ENCODE measurements around the gene FLYWCH1.

Gene FLYWCH1

DNA sequence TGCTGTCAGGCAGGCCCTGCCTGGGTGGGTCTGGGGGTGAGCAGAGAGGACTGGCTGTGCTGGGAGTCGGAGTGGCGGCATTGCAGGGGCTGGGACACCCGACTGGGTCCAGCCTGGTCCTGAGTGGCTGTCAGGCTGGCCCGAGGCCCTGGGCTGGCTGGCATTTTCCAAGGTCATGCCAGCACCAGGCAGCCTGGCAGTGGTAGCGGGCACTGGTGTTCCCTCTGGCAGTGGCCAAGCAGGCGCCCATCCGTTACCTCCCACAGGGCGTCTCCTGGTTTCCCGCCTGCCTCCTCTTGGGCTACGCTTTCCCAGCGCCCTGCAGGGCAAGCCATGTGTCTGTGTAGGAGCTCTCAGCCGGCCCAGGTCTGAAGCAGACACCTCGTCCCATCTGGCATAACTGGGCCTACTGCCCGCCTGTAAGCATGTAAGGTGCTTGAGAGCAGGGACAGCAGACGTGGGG is 74.2 kb downstream of the FLYWCH1 start:
- no peak for DNase-seq (ENCODE audit: low read depth in 2 of 2)

DNA sequence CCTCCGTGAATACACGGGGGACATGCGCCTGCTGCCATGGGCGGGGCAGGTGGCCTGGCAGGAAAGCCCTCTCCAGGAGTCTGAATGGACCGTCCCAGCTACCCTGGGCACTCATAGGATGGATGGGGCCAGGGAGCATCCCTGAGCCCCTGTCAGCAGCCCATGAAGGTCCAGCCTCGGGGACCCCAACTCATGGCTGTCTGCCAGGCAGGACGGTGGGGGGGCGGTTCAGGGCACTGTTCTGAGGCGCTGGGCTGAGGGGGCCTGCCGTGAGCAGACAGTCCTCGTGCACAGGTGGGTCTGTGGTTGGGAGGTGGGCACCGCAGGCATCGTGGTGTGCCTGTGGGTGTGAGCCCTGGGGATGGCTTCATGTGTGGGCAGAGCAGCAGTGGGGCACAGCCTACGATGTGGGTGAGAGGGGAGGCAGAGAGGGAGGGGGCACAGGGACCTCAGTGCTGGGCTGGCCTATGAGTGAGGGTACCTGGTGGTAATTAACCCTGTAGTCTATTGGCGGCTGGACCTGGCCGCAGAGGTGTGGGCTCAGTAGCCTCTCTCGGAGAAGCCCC is 75.0 kb downstream of the FLYWCH1 start:
- no peak for DNase-seq (ENCODE audit: low read depth in 2 of 2)

DNA sequence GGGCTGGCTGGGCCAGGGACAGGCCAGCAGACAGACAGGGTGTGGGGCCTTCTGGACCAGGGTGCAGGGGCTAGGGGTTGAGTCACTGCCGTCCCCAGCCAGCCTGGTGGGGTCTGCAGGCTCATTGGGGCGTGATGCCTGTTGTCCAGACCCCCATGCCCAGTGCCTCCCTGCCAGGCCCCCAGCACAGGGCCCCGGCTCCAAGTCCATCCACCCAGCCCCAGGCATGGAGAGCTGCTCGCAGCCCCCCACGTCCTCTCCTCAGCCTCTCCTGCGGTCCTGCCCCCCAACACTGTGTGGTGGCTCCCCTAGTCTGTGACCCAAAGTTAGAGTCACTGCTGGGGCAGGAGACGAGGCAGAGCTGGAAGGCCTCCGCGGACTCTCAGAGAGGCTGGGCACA is 75.6 kb downstream of the FLYWCH1 start:
- DNase-seq (ENCODE audit: low read depth in 2 of 2): no peak

DNA sequence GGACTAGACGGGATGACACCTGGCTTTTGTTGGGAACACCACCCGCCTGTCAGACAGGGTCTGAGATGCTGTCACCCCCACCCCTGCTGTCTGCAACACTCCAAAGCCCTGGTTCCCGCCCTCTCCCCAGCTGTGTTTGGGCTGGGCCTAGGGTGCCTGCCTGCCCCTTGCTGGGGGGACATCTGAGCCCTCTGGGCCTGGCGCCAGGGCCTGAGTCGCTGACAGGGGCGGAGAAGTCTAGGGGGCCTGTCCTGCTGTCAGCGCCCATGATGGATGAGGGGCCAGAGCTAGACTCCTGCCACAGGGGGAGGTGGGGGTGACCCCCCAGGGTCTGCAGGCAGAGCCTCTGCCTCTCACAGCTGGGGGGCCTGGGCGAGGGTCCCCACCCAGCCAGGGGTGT is 76.1 kb downstream of the FLYWCH1 start:
- no peak for DNase-seq (ENCODE audit: low read depth in 2 of 2)

DNA sequence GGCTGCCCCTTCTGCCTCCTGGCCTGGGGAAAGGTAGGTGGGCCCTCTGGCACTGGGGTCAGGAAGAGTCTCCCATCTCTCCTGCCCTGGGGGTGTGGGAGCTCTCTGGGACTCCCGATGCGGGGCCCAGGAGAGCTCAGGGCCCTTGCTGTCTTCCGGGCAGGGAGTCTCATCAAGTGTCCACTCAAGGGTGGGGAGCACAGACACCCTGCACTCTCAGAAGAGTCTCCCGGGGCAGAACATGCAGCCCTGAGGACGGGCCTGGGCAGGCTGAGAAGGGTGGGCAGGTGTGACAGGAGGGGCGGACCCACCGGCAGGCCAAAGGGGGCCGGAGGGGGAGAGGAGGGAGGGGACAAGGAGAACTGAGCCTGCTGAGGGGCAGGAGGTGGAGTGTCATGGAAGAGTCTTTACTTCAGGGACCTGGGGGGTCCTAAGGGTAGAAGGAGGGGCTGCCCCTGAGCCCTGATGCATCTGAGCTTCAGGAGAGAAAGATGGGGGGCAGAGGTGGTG is 76.9 kb downstream of the FLYWCH1 start:
- DNase-seq (ENCODE audit: low read depth in 2 of 2): no peak

DNA sequence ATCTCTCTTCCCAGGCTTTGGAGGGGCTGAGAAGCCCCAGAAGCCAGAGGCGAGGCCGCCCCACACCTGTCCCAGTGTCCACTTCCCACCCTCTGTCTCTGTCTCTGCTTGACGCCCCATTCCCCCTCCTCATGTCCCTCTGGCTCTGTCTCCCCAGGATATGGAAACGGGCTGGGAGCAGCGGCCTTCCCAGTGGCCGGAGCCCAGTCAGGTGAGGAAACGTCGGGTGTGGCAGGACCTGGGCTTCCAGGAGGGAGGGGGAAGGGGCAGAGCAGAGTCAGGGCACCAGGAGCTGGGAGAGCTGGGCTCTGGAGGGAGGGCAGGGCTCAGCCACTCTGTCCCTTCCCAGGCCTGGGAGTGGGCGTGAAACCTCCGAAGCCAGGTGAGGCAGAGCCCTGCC is 79.2 kb downstream of the FLYWCH1 start:
- DNase-seq (ENCODE audit: low read depth in 2 of 2): no peak

DNA sequence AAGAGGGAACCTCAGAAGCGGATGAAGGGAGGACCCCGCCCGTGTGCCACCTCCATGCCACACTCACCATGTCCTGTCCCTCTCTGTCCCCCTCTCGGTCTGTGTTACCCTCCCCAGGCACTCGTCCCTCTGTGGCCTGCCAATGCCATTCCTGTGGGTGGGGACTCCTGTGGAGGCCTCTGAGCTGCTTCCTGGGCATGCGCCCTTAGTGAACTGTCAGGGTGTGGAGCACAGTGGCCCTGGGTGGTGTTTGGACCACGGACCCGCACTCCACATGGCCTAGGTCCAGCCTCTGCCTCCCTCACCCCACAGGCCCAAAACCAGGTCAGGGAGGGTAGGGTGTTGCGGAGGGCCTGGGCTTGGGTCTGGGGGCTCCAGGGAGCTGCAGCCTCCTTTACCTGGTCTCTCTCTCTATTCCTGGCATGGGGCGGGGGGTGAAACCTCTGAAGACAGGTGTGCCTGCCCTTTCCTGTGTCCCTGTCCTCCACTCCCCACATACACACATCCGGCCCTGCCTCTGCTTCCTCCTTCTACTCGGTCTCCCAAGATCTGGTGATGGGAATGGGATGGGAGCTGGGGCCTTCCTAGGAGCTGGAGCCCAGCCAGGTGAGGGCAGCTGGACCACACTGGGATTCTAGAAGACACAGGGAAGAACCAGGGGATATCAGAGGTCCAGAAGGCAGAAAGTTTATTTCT is 80.0 kb downstream of the FLYWCH1 start:
- no peak for DNase-seq (ENCODE audit: low read depth in 2 of 2)

DNA sequence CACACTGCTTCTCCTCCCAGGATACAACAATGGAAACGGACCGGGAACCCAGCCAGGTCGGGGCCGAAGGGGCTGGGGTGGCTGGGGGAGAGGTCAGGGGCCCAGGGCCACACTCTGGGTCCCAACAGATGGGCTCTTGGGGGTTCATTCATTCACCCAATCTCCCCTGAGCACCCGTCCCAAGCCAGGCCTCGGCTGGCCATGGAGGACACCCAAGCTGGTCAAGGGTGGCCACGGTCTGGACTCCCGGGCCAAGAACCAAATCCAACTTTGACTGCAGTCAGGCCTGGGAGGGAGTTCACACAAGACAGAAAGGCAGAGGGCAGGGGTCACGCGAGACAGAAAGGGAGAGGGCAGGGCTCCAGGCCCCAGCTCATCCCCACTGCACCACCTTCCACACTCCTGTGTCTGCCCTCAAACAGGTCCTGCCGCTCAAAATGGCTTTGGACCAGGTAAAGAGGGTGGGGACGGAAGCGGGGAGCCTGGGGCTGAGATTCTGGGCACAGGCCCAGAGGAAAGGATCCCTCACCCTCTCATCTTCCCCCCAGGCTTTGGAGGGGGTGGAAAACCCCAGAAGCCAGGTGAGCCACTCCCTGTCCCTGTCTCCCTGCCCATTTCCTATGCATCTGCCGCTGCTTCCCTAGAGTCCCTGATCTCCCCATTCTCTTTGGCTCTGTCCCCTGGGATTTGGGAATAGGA is 80.8 kb downstream of the FLYWCH1 start:
- no peak for DNase-seq (ENCODE audit: low read depth in 2 of 2)

DNA sequence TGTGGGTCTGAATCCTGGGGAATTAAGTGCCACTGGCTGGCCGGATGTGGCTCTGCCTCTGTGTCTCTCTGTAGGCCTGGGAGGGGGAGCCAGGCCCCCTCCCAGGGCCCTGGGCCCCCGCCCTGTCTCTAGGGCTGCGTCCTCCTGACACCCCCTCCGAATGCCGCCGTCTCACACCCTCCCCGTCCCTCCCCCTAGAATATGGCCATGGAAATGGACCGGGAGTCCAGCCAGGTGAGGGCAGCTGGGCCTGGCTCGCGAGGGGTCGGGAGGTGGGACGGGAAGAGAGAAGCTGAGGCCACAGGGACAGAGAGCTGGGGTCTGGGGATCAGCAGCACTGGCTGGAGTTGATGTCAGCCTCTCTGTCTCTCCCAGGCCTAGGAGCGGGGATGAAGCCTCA is 84.6 kb downstream of the FLYWCH1 start:
- DNase-seq (ENCODE audit: low read depth in 2 of 2): no peak

DNA sequence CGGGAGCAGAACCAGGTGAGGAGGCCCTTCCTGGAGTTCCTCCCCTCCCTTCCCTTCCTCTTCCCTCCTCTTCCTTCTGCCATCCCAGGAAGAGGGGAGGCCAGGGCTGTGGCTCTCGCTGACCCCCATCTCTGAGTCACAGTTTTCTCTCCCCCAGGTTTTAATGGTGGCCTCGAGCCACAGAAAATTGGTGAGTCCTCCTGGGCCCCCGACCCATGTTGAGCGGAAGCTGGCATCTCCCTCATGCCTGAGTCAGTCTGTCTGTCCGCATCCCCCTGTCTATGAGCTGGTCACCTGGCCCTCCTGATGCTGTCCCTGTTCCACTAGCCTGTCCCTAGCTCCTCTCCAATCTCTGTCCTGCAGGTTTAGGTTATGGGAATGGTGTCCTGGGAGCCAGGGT is 88.2 kb downstream of the FLYWCH1 start:
- DNase-seq (ENCODE audit: low read depth in 2 of 2): no peak

DNA sequence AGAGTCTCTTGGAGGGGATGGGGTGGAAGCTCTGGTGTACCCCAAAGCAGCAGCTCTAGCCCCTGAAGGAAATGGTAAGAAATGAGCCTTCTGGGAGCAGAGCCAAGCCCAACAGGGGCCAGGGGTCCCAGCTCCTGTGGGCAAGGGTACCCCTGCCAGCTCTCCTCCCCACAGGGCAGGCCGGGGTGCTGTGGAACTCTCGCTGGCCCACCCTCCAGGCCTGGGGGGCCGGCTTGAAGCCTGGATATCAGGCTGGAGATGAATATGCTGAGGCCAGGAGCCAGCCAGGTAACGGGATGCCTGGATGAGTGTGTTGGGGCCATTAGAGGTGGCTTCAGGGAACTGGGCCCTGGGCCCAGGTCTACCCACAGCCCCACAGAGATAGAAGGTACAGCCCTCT is 88.8 kb downstream of the FLYWCH1 start:
- no peak for DNase-seq (ENCODE audit: low read depth in 2 of 2)

Data from stimulated activated CD4-positive, alpha-beta T cell treated with anti-CD3 and anti-CD28 coated beads, Interleukin-15, amount 100 ng/mL, for 48 hours (primary cell).